Activated effector memory CD4-positive, alpha-beta T cell treated with Interleukin-2 at 50 U/mL for 16 hours (primary cell): ENCODE results near the gene CFAP92.
A peak's percentile ranks its signal among the peaks of the same experiment; 100 is the strongest.

Experiments used
- DNase-seq: peaks from one replicate; pipeline ENCODE4 v3.0.0-alpha.2; 2020

The CFAP92 gene

GRCh38 chr3:128984596-128984995, 9.3 kb downstream of the CFAP92 start:
- no peak for DNase-seq

- DNase-seq, result no peak
Measured at GRCh38 chr3:128983293-128984069, 10.4 kb downstream of the CFAP92 start.

GRCh38 chr3:128975276-128975675, 18.6 kb downstream of the CFAP92 start:
- no peak for DNase-seq

GRCh38 chr3:128973988-128974564, 19.8 kb downstream of the CFAP92 start:
- no peak for DNase-seq

GRCh38 chr3:128971421-128972100, 22.3 kb downstream of the CFAP92 start:
- DNase-seq, result no peak

GRCh38 chr3:128970740-128971047, 23.2 kb downstream of the CFAP92 start:
- DNase-seq, result no peak

- peak; percentile 33 for DNase-seq
Measured at GRCh38 chr3:128969993-128970739, 23.7 kb downstream of the CFAP92 start.

GRCh38 chr3:128967748-128968355, 26.0 kb downstream of the CFAP92 start:
- no peak for DNase-seq

GRCh38 chr3:128965818-128966217, 28.1 kb downstream of the CFAP92 start:
- DNase-seq, result no peak

GRCh38 chr3:128965280-128965679, 28.6 kb downstream of the CFAP92 start:
- no peak for DNase-seq

- DNase-seq, result no peak
Measured at GRCh38 chr3:128956440-128956839, 37.4 kb downstream of the CFAP92 start.

- no peak for DNase-seq
Measured at GRCh38 chr3:128950223-128950938, 43.5 kb downstream of the CFAP92 start.

GRCh38 chr3:128949158-128949557, 44.7 kb downstream of the CFAP92 start:
- no peak for DNase-seq

- no peak for DNase-seq
Measured at GRCh38 chr3:128946411-128946810, 47.5 kb downstream of the CFAP92 start.

- DNase-seq, result no peak
Measured at GRCh38 chr3:128945878-128946175, 48.0 kb downstream of the CFAP92 start.

- DNase-seq, result no peak
Measured at GRCh38 chr3:128945041-128945877, 48.6 kb downstream of the CFAP92 start.

- no peak for DNase-seq
Measured at GRCh38 chr3:128942161-128942952, 51.5 kb downstream of the CFAP92 start.

- DNase-seq, result no peak
Measured at GRCh38 chr3:128940252-128940651, 53.6 kb downstream of the CFAP92 start.

GRCh38 chr3:128936341-128936740, 57.5 kb downstream of the CFAP92 start:
- DNase-seq, result no peak

GRCh38 chr3:128935922-128936321, 58.0 kb downstream of the CFAP92 start:
- no peak for DNase-seq

- no peak for DNase-seq
Measured at GRCh38 chr3:128933922-128934253, 60.0 kb downstream of the CFAP92 start.
